PC-9 (cell line): ENCODE results near the gene PIKFYVE. TPM values are rescaled to one million over a fixed set of nuclear protein-coding genes. Genes with fewer than 3 reads are reported as not detected.

Source experiments
- total RNA-seq: library from RNA; stranded (reverse); gene quantifications from 2 replicates; pipeline ENCODE4 v1.2.3, GENCODE V29; 2021

PIKFYVE gene
- total RNA-seq, 1 experiment from 2014 or later, result 14.6 TPM

Other genes starting within 250 kb of the PIKFYVE start
- gene PLEKHM3, start 240.7 kb upstream of the PIKFYVE start, total RNA-seq, result 7.7 and 8.4 TPM in 2 replicates
- not detected in 2 replicates for gene CRYGD, start 141.7 kb upstream of the PIKFYVE start, total RNA-seq
- not detected in 2 replicates for gene CRYGC, start 136.4 kb upstream of the PIKFYVE start, total RNA-seq
- not detected in 2 replicates for gene CRYGB, start 120.1 kb upstream of the PIKFYVE start, total RNA-seq
- not detected in 2 replicates for gene CRYGA, start 102.7 kb upstream of the PIKFYVE start, total RNA-seq
- gene C2orf80, start 76.2 kb upstream of the PIKFYVE start, total RNA-seq, result not detected in 2 replicates
- gene IDH1, start 11.2 kb upstream of the PIKFYVE start, total RNA-seq, result 193 and 227 TPM in 2 replicates
- not detected in 2 replicates for gene PTH2R, start 140.5 kb downstream of the PIKFYVE start, total RNA-seq